Endothelial cell of umbilical vein (primary cell): Measurements from ENCODE around the gene CTF1.

Experiments used
- EZH2 ChIP-seq: IDR thresholded peaks from 2 replicates; pipeline ENCODE4 v1.6.1; 2012; ENCODE audit warnings: borderline replicate concordance, low read depth, mild to moderate bottlenecking, moderate library complexity, low read length, inconsistent platforms; ENCODE audit not compliant: severe bottlenecking
- FOS ChIP-seq: IDR thresholded peaks from 2 replicates; pipeline ENCODE4 v1.6.1; 2011; ENCODE audit warnings: mild to moderate bottlenecking, low read length, moderate library complexity, borderline replicate concordance; ENCODE audit not compliant: insufficient read depth
- GATA2 ChIP-seq: IDR thresholded peaks from 2 replicates; pipeline ENCODE4 v1.7.0; 2011; ENCODE audit warnings: low read depth, mild to moderate bottlenecking, moderate library complexity, mixed read lengths, low read length; ENCODE audit not compliant: insufficient read length, insufficient read depth
- JUN ChIP-seq: IDR thresholded peaks from 2 replicates; pipeline ENCODE4 v1.6.1; 2011; ENCODE audit warnings: borderline replicate concordance, low read depth; ENCODE audit not compliant: insufficient read length, insufficient read depth
- MYC ChIP-seq: IDR thresholded peaks from one replicate; pipeline ENCODE4 v1.6.1; 2011; ENCODE audit warnings: mild to moderate bottlenecking, low read depth, low read length
- POLR2A ChIP-seq: IDR thresholded peaks from 2 replicates; pipeline ENCODE4 v1.6.1; 2012; ENCODE audit warnings: low read depth, mild to moderate bottlenecking, control low read depth, low read length
- POLR2AphosphoS5 ChIP-seq: IDR thresholded peaks from 2 replicates; pipeline ENCODE4 v1.6.1; 2012; ENCODE audit warnings: low read depth, mild to moderate bottlenecking, control low read depth, low read length, moderate library complexity; ENCODE audit not compliant: insufficient read depth
- TF ChIP-seq, protein P1 (sequence below), 2 donors: IDR thresholded peaks; 1 replicate in 1 of 2; 2 replicates in 1 of 2; pipeline ENCODE4 v1.5.1; 2011; ENCODE audit warnings: low read length in 2 of 2, mild to moderate bottlenecking in 2 of 2, moderate library complexity in 2 of 2, control low read depth in 1 of 2, inconsistent platforms in 1 of 2, low read depth in 1 of 2; ENCODE audit not compliant: insufficient read depth in 1 of 2; ENCODE audit errors: extremely low read depth in 1 of 2

DNA sequence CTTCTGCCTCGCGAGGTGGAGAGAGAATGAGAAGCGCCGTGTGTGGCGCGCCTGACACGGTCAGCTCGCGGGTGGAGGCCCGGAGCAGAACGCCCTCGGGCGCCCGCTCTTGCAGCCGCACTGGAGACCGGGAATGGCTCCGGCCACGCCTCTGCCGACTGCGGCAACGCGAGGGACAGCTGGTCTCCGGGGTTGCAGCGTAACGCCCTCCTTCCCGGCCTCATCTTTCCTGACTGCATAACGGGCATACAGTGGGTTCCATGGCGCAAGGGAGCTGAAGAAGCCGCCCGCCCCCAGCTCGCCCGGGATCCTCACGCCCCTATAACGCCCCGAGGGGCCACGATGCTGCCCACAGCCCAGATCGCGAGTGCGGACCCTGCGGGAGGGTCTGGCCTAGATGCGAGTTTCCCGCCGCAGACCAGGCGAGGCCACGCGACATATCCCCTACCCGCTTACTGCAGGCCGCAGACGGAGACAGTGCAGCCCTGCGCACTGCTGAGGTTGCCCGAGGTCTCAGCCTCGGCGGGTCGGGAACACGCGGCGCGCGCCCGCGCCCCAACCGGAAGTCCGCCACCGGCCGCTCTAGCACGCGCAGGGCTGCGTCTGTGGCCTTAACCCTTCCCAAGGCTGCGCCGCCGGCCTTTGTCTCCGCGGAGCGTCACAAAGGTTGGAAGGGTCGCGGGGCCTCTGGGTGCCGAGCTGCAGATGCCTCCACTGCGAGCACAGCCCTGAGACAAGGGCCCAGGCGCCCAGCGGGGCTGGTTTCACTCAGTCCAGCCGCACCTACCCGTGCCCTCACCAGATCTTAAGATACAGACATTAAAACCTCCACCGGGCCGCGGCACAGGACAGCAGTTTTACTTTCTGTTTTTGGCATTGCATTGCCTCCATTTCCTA, 21.3 kb upstream of the CTF1 start:
- TF ChIP-seq, protein P1, sequence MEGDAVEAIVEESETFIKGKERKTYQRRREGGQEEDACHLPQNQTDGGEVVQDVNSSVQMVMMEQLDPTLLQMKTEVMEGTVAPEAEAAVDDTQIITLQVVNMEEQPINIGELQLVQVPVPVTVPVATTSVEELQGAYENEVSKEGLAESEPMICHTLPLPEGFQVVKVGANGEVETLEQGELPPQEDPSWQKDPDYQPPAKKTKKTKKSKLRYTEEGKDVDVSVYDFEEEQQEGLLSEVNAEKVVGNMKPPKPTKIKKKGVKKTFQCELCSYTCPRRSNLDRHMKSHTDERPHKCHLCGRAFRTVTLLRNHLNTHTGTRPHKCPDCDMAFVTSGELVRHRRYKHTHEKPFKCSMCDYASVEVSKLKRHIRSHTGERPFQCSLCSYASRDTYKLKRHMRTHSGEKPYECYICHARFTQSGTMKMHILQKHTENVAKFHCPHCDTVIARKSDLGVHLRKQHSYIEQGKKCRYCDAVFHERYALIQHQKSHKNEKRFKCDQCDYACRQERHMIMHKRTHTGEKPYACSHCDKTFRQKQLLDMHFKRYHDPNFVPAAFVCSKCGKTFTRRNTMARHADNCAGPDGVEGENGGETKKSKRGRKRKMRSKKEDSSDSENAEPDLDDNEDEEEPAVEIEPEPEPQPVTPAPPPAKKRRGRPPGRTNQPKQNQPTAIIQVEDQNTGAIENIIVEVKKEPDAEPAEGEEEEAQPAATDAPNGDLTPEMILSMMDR (IDR thresholded peaks at IDR 0.05; ENCODE audit: extremely low read depth in 1 of 2, insufficient read depth in 1 of 2, low read depth in 1 of 2, low read length in 2 of 2), result no peak
- TF ChIP-seq POLR2A, result peak; percentile 99
- TF ChIP-seq POLR2AphosphoS5, result peak; percentile 98
- no peak for TF ChIP-seq JUN
- peak; percentile 21 for TF ChIP-seq MYC
- no peak for TF ChIP-seq EZH2
- no peak for TF ChIP-seq FOS
- TF ChIP-seq GATA2, result peak; percentile 12
